SK-N-DZ (cell line): ENCODE measurements around the gene IFNA2.
"Not testable (repeated sequence)": the region's sequence is repeated elsewhere in the genome, so short reads cannot be mapped to it uniquely, and the experiment has no call there.

Experiments
- DNase-seq: peaks from one replicate; pipeline ENCODE4 v3.0.0-alpha.2; 2015; ENCODE audit warnings: low spot score

IFNA2 gene

GRCh38 chr9:21383627-21384026 lies 1.6 kb downstream of the IFNA2 start:
- no peak for DNase-seq

DNA sequence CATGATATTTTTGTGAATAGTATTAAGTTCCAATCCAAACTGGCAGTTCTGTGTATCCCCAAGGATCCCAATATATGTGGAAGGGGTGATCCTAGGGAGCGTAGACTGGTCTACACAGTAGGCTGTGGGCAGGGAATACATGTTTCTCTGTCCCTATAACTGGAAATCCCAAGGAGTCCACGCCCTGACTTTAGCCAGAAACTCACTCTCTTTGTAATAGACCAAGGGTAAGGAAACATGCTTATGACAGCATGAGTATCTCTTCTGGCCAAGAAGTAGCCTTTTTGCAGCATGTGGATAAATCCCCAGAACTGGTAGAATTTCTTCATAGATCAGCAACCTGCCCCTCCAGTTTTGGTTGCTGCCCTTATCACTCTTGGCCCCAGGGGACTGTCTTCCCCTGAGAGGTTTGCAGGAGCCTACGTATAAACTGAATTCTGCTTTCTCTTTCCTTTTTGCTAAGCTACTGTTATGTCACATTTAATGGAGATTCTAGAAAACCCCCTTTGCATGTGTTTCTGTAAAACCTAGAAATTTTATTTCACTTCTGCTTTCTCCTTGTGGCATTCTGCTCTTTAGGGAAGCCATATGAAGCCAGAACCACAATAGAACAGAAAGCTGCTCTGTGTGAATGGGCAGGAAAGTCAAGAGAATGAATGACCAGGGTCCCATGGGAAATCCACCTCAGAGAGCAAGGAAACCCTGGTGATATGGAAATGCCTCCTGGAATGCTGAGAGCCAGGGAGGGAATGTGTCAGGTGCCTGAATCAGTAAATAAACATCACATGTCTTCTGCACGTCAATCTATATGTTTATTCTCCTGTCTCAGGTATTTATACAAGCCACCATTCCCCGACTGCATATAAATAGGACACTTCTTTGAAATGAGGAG lies 3.5 kb downstream of the IFNA2 start:
- DNase-seq: no peak

DNA sequence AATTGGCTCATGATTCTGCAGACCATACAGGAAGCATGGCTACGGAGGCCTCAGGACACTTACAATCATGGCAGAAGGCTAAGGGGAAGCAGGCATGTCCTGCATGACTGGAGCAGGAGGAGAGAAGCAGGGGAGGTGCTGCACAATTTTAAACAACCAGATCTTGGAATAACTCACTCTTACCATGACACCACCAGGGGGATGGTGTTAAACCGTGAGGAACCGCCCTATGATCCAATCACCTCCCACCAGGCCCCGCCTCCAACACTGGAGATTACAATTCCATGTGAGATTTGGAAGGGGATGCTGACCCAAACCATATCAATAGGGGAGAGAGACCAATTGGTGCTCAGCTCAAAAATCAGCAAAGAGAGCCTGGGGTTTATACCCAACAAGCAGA lies 13.7 kb downstream of the IFNA2 start:
- DNase-seq: not testable (repeated sequence)

DNA sequence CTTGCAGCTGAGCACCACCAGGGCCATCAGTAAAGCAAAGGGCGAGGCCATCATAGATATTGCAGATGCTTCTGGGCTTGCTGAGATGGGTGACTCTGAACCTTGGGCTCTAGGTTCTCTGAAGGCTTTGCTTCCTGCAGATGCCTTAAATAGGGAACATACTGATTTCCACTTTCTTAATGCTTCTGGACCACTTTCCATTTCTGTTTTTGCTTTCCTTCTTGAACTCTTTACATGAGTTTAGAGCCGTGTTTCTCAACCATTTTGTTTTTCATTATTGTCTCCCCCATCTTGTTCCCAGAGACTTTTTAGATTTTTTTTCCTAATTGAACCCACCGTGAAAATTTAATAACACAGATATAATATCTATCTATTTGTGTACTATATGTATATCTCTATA lies 17.2 kb downstream of the IFNA2 start, which contains the start of gene IFNA13:
Gene IFNA13 (minus strand): TSS at position 101 of the 400 bp plus-strand sequence. CDS start 47 bp downstream, at position 54.
- no peak for DNase-seq

DNA sequence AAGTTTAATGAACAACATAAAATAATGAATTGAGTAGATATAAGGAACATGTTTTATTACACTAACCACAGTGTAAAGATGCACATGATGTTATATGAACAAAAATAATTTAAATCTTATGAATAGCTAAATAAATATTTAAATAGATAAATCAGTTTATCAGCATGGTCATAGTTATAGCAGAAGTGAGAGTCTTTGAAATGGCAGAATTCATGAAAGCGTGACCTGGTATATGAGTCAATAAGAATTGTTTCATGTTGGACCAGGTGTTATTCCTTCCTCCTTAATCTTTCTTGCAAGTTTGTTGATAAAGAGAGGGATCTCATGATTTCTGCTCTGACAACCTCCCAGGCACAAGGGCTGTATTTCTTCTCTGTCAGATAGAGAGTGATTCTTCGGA lies 18.0 kb downstream of the IFNA2 start:
- not testable (repeated sequence) for DNase-seq

DNA sequence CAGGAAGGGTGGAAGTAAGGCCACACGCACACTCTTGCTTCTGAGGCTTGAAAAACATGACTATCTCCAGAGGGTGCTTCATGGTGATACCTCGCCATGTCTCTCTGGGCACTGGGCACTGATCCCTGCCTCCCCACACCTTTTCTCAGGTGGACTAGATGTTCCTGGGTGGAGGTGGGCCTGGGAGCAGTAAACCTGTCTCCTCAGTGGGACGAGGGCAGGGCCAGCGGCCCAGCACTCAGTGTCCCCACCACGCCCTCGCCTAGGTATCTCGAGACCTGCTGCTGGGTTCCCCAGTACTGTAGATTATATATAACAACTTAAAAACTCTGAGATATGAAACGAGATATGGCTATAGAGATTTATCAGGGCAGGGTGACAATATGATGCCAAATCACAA lies 22.9 kb downstream of the IFNA2 start:
- DNase-seq: no peak

GRCh38 chr9:21357479-21358460 lies 27.4 kb downstream of the IFNA2 start:
- no peak for DNase-seq

GRCh38 chr9:21350787-21351186 lies 34.4 kb downstream of the IFNA2 start, which contains the start of gene IFNA6:
IFNA6 (minus strand) TSS chr9:21350887; CDS start chr9:21350887, 0 bp downstream.
- DNase-seq: no peak

DNA sequence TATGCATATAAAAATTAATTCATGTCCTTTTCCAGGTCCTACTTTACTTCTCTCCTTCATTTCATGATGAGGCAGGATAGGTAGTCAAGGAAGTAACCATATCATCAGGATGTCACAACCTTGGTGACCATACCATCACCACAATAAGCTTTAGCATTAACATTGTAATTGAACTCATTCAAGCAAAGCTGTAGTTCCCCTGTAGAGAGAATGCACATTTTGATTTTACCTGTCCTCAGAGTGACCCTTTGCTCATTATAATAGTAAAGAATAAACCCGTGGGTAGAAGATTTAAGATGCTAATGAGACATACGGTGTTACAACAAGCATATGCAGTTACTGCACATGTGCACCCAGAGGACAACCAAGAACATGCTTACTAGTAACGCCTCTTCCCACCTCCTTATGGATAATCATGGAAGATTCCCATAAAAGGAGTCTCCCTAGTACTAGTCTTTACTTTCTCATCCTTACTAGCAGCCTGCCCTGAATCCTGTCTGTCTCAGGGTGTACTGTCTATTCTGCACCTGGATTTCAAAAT lies 36.7 kb downstream of the IFNA2 start:
- no peak for DNase-seq

- no peak for DNase-seq
Measured at GRCh38 chr9:21340735-21341134, 44.5 kb downstream of the IFNA2 start.

- no peak for DNase-seq
Measured at GRCh38 chr9:21336457-21336856, 48.7 kb downstream of the IFNA2 start.

DNA sequence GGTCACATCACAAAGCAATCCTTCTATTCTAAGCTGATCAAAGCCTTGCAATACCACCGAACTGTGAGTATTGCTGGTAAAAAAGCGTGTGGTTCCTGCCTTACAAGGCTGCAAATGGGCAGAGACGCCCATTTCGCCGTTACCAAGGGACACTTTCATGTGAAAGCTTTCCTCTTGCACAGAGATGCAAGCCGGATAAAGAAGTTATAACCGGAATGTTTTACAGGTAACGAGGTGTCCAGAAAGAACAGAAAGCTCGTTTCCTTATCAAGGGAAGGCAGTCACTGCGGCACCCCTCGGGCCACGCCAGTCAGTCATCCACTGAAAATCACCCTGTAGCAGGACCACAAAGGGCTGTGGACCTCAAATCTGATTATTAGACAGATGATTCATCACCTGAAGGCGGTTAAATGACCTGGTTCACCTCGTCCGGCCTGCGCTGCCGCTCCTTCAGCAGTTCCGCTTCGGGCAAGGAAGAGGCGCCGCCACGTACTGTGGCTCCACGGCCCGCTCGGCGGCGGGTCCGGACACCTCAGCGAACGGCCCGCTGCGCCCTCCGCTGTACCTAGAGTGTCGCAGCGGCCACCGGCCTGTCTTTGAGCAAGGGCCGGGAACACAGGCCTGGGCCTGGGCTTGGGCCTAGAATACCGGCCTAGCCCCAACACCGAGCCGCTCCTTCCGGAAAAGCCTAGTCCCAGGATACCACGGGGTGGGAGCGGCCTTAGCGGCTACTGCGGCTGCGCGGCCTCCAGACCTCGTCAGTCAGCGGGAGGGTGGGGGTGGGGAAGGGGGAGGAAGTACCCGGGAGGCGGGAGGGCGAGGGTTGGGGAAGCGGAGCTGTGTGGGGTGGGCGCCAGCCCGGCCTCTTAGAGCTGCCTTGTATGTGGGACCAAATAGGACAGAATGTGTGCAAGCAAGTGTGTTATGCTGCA lies 50.2 kb downstream of the IFNA2 start, which contains the start of gene KLHL9:
Gene KLHL9 (minus strand): TSS at position 704 of the 932 bp plus-strand sequence. CDS start 545 bp downstream, at position 159.
- DNase-seq: peak; percentile 57
